BJ (cell line): ENCODE measurements around the gene KRT76. TPM values are rescaled to one million over a fixed set of nuclear protein-coding genes. Genes with fewer than 3 reads are reported as not detected.

Experiments
- CTCF ChIA-PET: fragments of 350-600 bp; formaldehyde crosslinking; extraction: SDS; loops from one replicate; lab custom pipeline; 2021; ENCODE audit warnings: antibody characterized with exemption, inconsistent platforms; lab: Yijun Ruan, JAX
- POLR2A ChIA-PET: fragments of 300-600 bp; sonication (Branson Sonifier 250); formaldehyde crosslinking; extraction: SDS; loops from one replicate; lab custom pipeline; 2021; ENCODE audit warnings: antibody characterized with exemption; lab: Charles Lee
- DNase-seq: peaks from one replicate; pipeline ENCODE4 v3.0.0-alpha.2; 2011; ENCODE audit warnings: low read depth
- H3K27me3 ChIP-seq: 2 replicates; pipeline ENCODE4 v1.6.0; 2011; ENCODE audit warnings: low read length; ENCODE audit not compliant: control insufficient read depth, insufficient read depth
- H3K36me3 ChIP-seq: 2 replicates; pipeline ENCODE4 v1.5.1; 2011; ENCODE audit warnings: low read length; ENCODE audit not compliant: control insufficient read depth, insufficient read depth
- H3K4me3 ChIP-seq: 2 replicates; pipeline ENCODE4 v1.5.1; 2011; ENCODE audit warnings: low read depth, mild to moderate bottlenecking, control low read depth, low read length
- CTCF ChIP-seq: IDR thresholded peaks from 2 replicates; pipeline ENCODE4 v1.5.1; 2011; ENCODE audit warnings: low read depth, mild to moderate bottlenecking, control low read depth, inconsistent platforms, low read length, moderate library complexity; ENCODE audit not compliant: insufficient read depth
- polyA plus RNA-seq: library from polyadenylated mRNA; depleted of rRNA; stranded (reverse); fragments of >200 nt; gene quantifications from 2 replicates; pipeline ENCODE4 v1.2.3, GENCODE V29; 2011

Gene KRT76
- polyA plus RNA-seq, 1 experiment, result not detected

- CTCF ChIA-PET, result no interaction called here
- TF ChIP-seq CTCF, result no peak
- POLR2A ChIA-PET, result no interaction called here
- DNase-seq, result no peak
- Histone ChIP-seq H3K36me3 (no peaks in the 10 kb centered on the region), H3K27me3 (no peaks in the 10 kb centered on the region; the same call in 1 of the 2 replicates), H3K4me3 (no peak overlapping the region)
Measured at GRCh38 chr12:52757449-52758176, 19.5 kb downstream of the KRT76 start.

GRCh38 chr12:52756281-52756960 is 20.7 kb downstream of the KRT76 start:
- POLR2A ChIA-PET, result no interaction called here
- no peak for TF ChIP-seq CTCF
- Histone ChIP-seq H3K36me3 (no peaks in the 10 kb centered on the region), H3K27me3 (no peaks in the 10 kb centered on the region; the same call in 1 of the 2 replicates), H3K4me3 (no peak overlapping the region)
- CTCF ChIA-PET, result interaction anchor here (0.8 kb wide), 1 partner anchor 38 kb away, joined by 3 read pairs; no protein-coding TSS in a partner anchor
- no peak for DNase-seq

- ChIA-PET POLR2A (no interaction called here), CTCF (interaction anchor here (0.8 kb wide), 1 partner anchor 39 kb away, joined by 3 read pairs; no protein-coding TSS in a partner anchor)
- Histone ChIP-seq H3K4me3 (no peak overlapping the region), H3K27me3 (no peaks in the 10 kb centered on the region; the same call in 1 of the 2 replicates), H3K36me3 (no peaks in the 10 kb centered on the region)
- no peak for DNase-seq
- TF ChIP-seq CTCF, result no peak
Measured at GRCh38 chr12:52755533-52755932, 21.6 kb downstream of the KRT76 start.

- Histone ChIP-seq H3K27me3 (peaks cover 2% of the 10 kb centered on the region), H3K4me3 (no peak overlapping the region), H3K36me3 (no peaks in the 10 kb centered on the region)
- ChIA-PET CTCF (no interaction called here), POLR2A (no interaction called here)
- no peak for DNase-seq
- no peak for TF ChIP-seq CTCF
Measured at GRCh38 chr12:52754135-52754534, 23.0 kb downstream of the KRT76 start.

GRCh38 chr12:52753283-52753682 is 23.9 kb downstream of the KRT76 start:
- ChIA-PET POLR2A (no interaction called here), CTCF (no interaction called here)
- Histone ChIP-seq H3K4me3 (no peak overlapping the region), H3K27me3 (peaks cover 2% of the 10 kb centered on the region), H3K36me3 (no peaks in the 10 kb centered on the region)
- no peak for DNase-seq
- TF ChIP-seq CTCF, result no peak
